Endothelial cell of umbilical vein (primary cell): ENCODE data around the gene RAD51B. TPM values are rescaled to one million over a fixed set of nuclear protein-coding genes. Genes with fewer than 3 reads are reported as not detected.

ENCODE experiments used
- BruUV-seq: library from RNA; stranded (reverse); fragments of 400-500 nt; replicated peaks from 2 replicates; lab custom pipeline; 2021; lab: Mats Ljungman, UMichigan
- CTCF ChIA-PET: fragments of 300-600, 350-600 bp; sonication (Branson Sonifier 250); formaldehyde crosslinking; loops from one replicate; lab custom pipeline; 2021; ENCODE audit warnings: antibody characterized with exemption, inconsistent platforms; lab: Charles Lee
- POLR2A ChIA-PET: fragments of 300-600, 350-600 bp; sonication (Branson Sonifier 250); formaldehyde crosslinking; loops from one replicate; lab custom pipeline; 2021; ENCODE audit warnings: antibody characterized with exemption, inconsistent platforms; lab: Charles Lee
- DNase-seq: peaks from one replicate; pipeline ENCODE4 v3.0.0-alpha.2; 2011; ENCODE audit warnings: low read depth, low spot score
- FAIRE-seq: peaks from 2 replicates; lab custom pipeline; 2011; peaks lifted over from hg19 to GRCh38; lab: Jason Lieb, UNC
- H2AFZ ChIP-seq: 2 replicates; pipeline ENCODE4 v1.6.0; 2012; ENCODE audit warnings: low read depth, low read length, control low read depth, inconsistent platforms
- H3K27ac ChIP-seq: 2 replicates; pipeline ENCODE4 v1.5.1; 2011; ENCODE audit warnings: low read depth, mild to moderate bottlenecking, control low read depth, low read length, moderate library complexity; ENCODE audit not compliant: insufficient read depth
- H3K27me3 ChIP-seq, 2 experiments: 2 replicates each; pipeline versions ENCODE4 v1.6.0 to v1.6.1; 2011; ENCODE audit warnings: low read length in 2 of 2, mixed read lengths in 1 of 2; ENCODE audit not compliant: control insufficient read depth in 2 of 2, insufficient read depth in 2 of 2
- H3K36me3 ChIP-seq, 2 experiments: 2 replicates in 1 of 2; 3 replicates in 1 of 2; pipeline ENCODE4 v1.5.1; 2011; ENCODE audit warnings: low read length in 2 of 2, mild to moderate bottlenecking in 1 of 2, moderate library complexity in 1 of 2; ENCODE audit not compliant: control insufficient read depth in 2 of 2, insufficient read depth in 2 of 2; ENCODE audit errors: extremely low read depth in 1 of 2
- H3K4me1 ChIP-seq: 3 replicates; pipeline ENCODE4 v1.5.1; 2011; ENCODE audit warnings: mild to moderate bottlenecking, low read length; ENCODE audit not compliant: control insufficient read depth, insufficient read depth; ENCODE audit errors: extremely low read depth
- H3K4me2 ChIP-seq: 2 replicates; pipeline ENCODE4 v1.6.1; 2011; ENCODE audit warnings: low read length, control low read depth, mixed read lengths; ENCODE audit not compliant: insufficient read depth
- H3K4me3 ChIP-seq, 3 experiments: fragments of 200-600 bp in 1 of 3; sonication (generic), shearing (Covaris generic) in 1 of 3; replicated peaks in 1 of 3; 2 replicates each; pipeline ENCODE4 v1.5.1; 2011 to 2016; ENCODE audit warnings: control low read depth in 3 of 3, low read length in 3 of 3, mild to moderate bottlenecking in 2 of 3, inconsistent platforms in 1 of 3, low read depth in 1 of 3, moderate library complexity in 1 of 3; ENCODE audit not compliant: insufficient read depth in 1 of 3
- H3K79me2 ChIP-seq: 2 replicates; pipeline ENCODE4 v1.6.0; 2012; ENCODE audit warnings: low read length, inconsistent platforms; ENCODE audit not compliant: control insufficient read depth, insufficient read depth
- H3K9ac ChIP-seq: replicated peaks from 2 replicates; pipeline ENCODE3; 2011; ENCODE audit warnings: low read length, control low read depth; ENCODE audit not compliant: insufficient read depth; ENCODE audit errors: extremely low read depth
- H3K9me1 ChIP-seq: replicated peaks from 3 replicates; pipeline ENCODE4 v1.6.0; 2011; ENCODE audit warnings: mild to moderate bottlenecking, low read length; ENCODE audit not compliant: control insufficient read depth, insufficient read depth; ENCODE audit errors: extremely low read depth
- H3K9me3 ChIP-seq: replicated peaks from 2 replicates; pipeline ENCODE4 v1.5.1; 2012; ENCODE audit warnings: low read length, inconsistent platforms; ENCODE audit not compliant: control insufficient read depth, insufficient read depth
- H4K20me1 ChIP-seq: replicated peaks from 2 replicates; pipeline ENCODE3; 2011; ENCODE audit warnings: mild to moderate bottlenecking, low read length; ENCODE audit not compliant: control insufficient read depth, insufficient read depth; ENCODE audit errors: extremely low read depth
- CTCF ChIP-seq, 2 donors: IDR thresholded peaks; 1 replicate in 1 of 2; 2 replicates in 1 of 2; pipeline ENCODE4 v1.5.1; 2011; ENCODE audit warnings: low read length in 2 of 2, mild to moderate bottlenecking in 2 of 2, moderate library complexity in 2 of 2, control low read depth in 1 of 2, inconsistent platforms in 1 of 2, low read depth in 1 of 2; ENCODE audit not compliant: insufficient read depth in 1 of 2; ENCODE audit errors: extremely low read depth in 1 of 2
- EZH2 ChIP-seq: IDR thresholded peaks from 2 replicates; pipeline ENCODE4 v1.6.1; 2012; ENCODE audit warnings: borderline replicate concordance, low read depth, mild to moderate bottlenecking, moderate library complexity, low read length, inconsistent platforms; ENCODE audit not compliant: severe bottlenecking
- FOS ChIP-seq: IDR thresholded peaks from 2 replicates; pipeline ENCODE4 v1.6.1; 2011; ENCODE audit warnings: mild to moderate bottlenecking, low read length, moderate library complexity, borderline replicate concordance; ENCODE audit not compliant: insufficient read depth
- GATA2 ChIP-seq: IDR thresholded peaks from 2 replicates; pipeline ENCODE4 v1.7.0; 2011; ENCODE audit warnings: low read depth, mild to moderate bottlenecking, moderate library complexity, mixed read lengths, low read length; ENCODE audit not compliant: insufficient read length, insufficient read depth
- JUN ChIP-seq: IDR thresholded peaks from 2 replicates; pipeline ENCODE4 v1.6.1; 2011; ENCODE audit warnings: borderline replicate concordance, low read depth; ENCODE audit not compliant: insufficient read length, insufficient read depth
- MAX ChIP-seq: IDR thresholded peaks from 2 replicates; pipeline ENCODE4 v1.6.1; 2011; ENCODE audit not compliant: insufficient read depth, insufficient read length
- MYC ChIP-seq: IDR thresholded peaks from one replicate; pipeline ENCODE4 v1.6.1; 2011; ENCODE audit warnings: mild to moderate bottlenecking, low read depth, low read length
- POLR2A ChIP-seq: IDR thresholded peaks from 2 replicates; pipeline ENCODE4 v1.6.1; 2012; ENCODE audit warnings: low read depth, mild to moderate bottlenecking, control low read depth, low read length
- POLR2AphosphoS5 ChIP-seq: IDR thresholded peaks from 2 replicates; pipeline ENCODE4 v1.6.1; 2012; ENCODE audit warnings: low read depth, mild to moderate bottlenecking, control low read depth, low read length, moderate library complexity; ENCODE audit not compliant: insufficient read depth
- dilution Hi-C: fragments of 300-500 bp; cut with MboI; formaldehyde crosslinking; loops from one replicate; pipeline ENCODE4 v1.15.0; 2019; ENCODE audit warnings: low sequenced_read_pairs; ENCODE audit not compliant: extremely low pct_ligation_motif_present
- intact Hi-C: fragments of 100-400 bp; cut with micrococcal nuclease; formaldehyde crosslinking; loops from one replicate; pipeline ENCODE4 v1.10.0; 2022
- polyA plus RNA-seq, 4 experiments: library from polyadenylated mRNA; depleted of rRNA in 3 of 4; stranded (reverse) in 3 of 4; unstranded in 1 of 4; fragments of >200 nt; gene quantifications; 2 replicates each; pipeline versions ENCODE4 v1.2.1 to v1.2.3, GENCODE V29; 2011 to 2012; ENCODE audit warnings: missing spikeins in 1 of 4
- total RNA-seq: library from RNA; stranded (reverse); gene quantifications from 2 replicates; pipeline ENCODE4 v1.2.3, GENCODE V29; 2021

RAD51B gene
- total and polyA plus RNA-seq, 2 donors (not counting 3 experiments of a cell fraction or from before 2014, with no cell fraction given), result 3.9 to 19.0 TPM

- CTCF ChIA-PET, result interaction anchor here (0.6 kb wide), 1 partner anchor 563 kb away, joined by 4 read pairs; no protein-coding TSS in a partner anchor
- FAIRE-seq, result no peak
Measured at GRCh38 chr14:68623826-68624225, 804.2 kb downstream of the RAD51B start.

More at GRCh38 chr14:68623826-68624225, 804.2 kb downstream of the RAD51B start:
- no peak for DNase-seq
- Histone ChIP-seq H3K27ac (no peak overlapping the region), H3K9me1 (no peaks in the 10 kb centered on the region), H2AFZ (no peak overlapping the region), H4K20me1 (no peaks in the 10 kb centered on the region), H3K4me2 (no peak overlapping the region), H3K79me2 (no peaks in the 10 kb centered on the region), H3K36me3 (no peaks in the 10 kb centered on the region), H3K27me3 (no peaks in the 10 kb centered on the region), H3K4me3 (no peak overlapping the region), H3K4me1 (no peaks in the 10 kb centered on the region), H3K9ac (no peak overlapping the region), H3K9me3 (no peaks in the 10 kb centered on the region)
- intact Hi-C loops, result no loop called here
- dilution Hi-C loops, result no loop called here
- TF ChIP-seq POLR2A (no peak), MYC (no peak), CTCF (IDR thresholded peaks at IDR 0.05; ENCODE audit: extremely low read depth in 1 of 2, insufficient read depth in 1 of 2, low read depth in 1 of 2, low read length in 2 of 2) (no peak), JUN (no peak), MAX (no peak), EZH2 (no peak), GATA2 (no peak), POLR2AphosphoS5 (no peak), FOS (no peak)
- POLR2A ChIA-PET, result no interaction called here
- BruUV-seq, result no TSS peak
